Lower lobe of right lung (tissue), 2 donors: ENCODE results near the gene SCN11A. TPM values are rescaled to one million over a fixed set of nuclear protein-coding genes. Genes with fewer than 3 reads are reported as not detected.

ENCODE experiments used
- ATAC-seq, 2 donors: fragments of 200-7000 bp; cut with Tn5 transposase; one replicate each; pipeline ENCODE4 v1.9.1; 2020 to 2022; ENCODE audit warnings: mild to moderate bottlenecking in 2 of 2, moderate library complexity in 2 of 2
- DNase-seq: peaks from one replicate; pipeline ENCODE4 v3.0.0-alpha.2; 2020
- H3K27ac ChIP-seq: fragments of 200-600 bp; one replicate; pipeline ENCODE4 v1.8.0; 2022
- H3K27me3 ChIP-seq: fragments of 200-600 bp; one replicate; pipeline ENCODE4 v1.8.0; 2022; ENCODE audit warnings: low read depth
- H3K36me3 ChIP-seq: fragments of 200-600 bp; one replicate; pipeline ENCODE4 v1.8.0; 2022; ENCODE audit warnings: mild to moderate bottlenecking
- H3K4me1 ChIP-seq: fragments of 200-600 bp; one replicate; pipeline ENCODE4 v1.8.0; 2022
- H3K4me3 ChIP-seq: fragments of 200-600 bp; one replicate; pipeline ENCODE4 v1.8.0; 2022; ENCODE audit warnings: mild to moderate bottlenecking
- H3K9me3 ChIP-seq: fragments of 200-600 bp; one replicate; pipeline ENCODE4 v1.8.0; 2022
- intact Hi-C: fragments of 100-400 bp; cut with DNase I; formaldehyde crosslinking; loops from one replicate; pipeline ENCODE4 v1.11.0; 2022
- total RNA-seq: library from RNA; stranded (reverse); fragmentation: NEBNext Ultra II Directional; extraction: Animal tissue kit (Norgen Biotek cat#: 25700); gene quantifications from one replicate; pipeline ENCODE4 v1.2.1, GENCODE V29; 2021
- TF ChIP-seq, protein P1 (sequence below): fragments of 200-600 bp; IDR thresholded peaks from one replicate; pipeline ENCODE4 v1.8.0; 2022; ENCODE audit warnings: antibody characterized with exemption, mild to moderate bottlenecking
- donor health status: DM: no; HTN: yes; CAD: no; lungs with severe emphysema.

SCN11A gene
- total RNA-seq, 1 donor from 2014 or later = 0.27 TPM

DNA sequence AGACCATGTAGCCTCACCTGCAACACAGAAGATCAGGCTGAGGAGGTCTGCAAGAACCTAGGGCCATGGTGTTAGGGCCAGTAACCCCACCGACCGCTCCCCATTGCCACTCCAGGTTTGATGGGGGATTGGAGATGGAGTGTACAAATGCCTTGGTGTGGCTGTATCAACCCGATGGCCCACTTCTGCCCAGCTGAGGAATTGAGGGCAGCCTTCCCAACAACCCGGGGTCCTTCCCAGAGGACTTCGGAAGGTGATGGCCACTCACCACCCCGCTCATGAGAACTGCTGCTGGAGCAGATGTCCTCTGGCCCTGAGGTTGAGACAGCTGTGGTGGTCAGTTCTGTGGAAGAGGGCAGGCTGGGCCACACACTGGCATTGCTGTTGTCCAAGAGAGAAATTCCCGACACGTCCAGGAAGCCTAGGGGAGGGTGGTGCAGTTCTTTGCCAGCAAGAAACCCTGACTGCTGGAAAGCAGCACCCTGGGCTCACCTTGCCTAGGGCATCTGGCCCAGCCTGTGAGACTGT lies 46.8 kb upstream of the SCN11A start:
- DNase-seq = no peak
- TF ChIP-seq, protein P1, sequence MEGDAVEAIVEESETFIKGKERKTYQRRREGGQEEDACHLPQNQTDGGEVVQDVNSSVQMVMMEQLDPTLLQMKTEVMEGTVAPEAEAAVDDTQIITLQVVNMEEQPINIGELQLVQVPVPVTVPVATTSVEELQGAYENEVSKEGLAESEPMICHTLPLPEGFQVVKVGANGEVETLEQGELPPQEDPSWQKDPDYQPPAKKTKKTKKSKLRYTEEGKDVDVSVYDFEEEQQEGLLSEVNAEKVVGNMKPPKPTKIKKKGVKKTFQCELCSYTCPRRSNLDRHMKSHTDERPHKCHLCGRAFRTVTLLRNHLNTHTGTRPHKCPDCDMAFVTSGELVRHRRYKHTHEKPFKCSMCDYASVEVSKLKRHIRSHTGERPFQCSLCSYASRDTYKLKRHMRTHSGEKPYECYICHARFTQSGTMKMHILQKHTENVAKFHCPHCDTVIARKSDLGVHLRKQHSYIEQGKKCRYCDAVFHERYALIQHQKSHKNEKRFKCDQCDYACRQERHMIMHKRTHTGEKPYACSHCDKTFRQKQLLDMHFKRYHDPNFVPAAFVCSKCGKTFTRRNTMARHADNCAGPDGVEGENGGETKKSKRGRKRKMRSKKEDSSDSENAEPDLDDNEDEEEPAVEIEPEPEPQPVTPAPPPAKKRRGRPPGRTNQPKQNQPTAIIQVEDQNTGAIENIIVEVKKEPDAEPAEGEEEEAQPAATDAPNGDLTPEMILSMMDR = no peak
- peaks cover 73% of the 10 kb centered on the region for H3K36me3 ChIP-seq

DNA sequence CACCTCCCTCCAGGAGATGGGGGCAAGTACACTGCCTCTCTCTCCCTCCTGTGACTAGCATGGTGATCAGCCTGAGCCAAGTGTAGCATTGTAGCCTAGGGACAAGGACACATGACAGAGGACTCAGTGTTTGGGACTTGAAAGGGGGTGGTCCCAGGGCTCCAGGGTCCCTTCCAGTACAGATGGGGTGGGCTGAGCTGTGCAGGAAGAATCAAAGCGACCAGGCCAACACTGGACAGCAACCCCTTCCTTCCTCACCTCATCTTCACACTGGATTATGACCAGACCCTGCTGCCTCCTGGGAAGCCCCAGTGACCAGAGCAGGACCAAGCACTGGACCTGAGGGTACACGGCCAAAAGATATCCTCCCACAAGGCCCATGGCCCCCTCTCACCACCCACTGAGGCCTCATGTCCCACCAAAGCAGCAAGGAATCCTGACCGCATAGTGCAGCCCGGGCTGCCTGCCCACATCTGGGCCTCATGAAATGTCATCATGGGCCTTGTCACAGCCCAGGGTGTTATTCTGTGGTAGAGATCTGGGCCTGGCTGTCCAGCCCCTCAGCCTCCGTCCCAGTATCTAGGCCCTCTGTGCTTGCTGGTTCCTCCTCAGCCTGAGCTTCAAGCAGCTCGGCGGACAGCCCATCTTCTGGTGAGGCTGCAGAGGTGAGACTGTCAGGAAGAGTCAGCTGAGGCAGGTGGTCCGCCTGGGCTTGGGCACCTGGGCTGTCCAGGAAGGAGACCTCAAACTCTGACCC lies 46.1 kb upstream of the SCN11A start:
- intact Hi-C loops = no loop called here
- ATAC-seq = no peak

More for the DNA sequence above, 46.8 kb upstream of the SCN11A start:
- H3K27ac ChIP-seq = no peak overlapping the region
- no peak overlapping the region for H3K4me3 ChIP-seq
- H3K4me1 ChIP-seq = peaks cover 10% of the 10 kb centered on the region
- H3K9me3 ChIP-seq = no peaks in the 10 kb centered on the region
- no peak for ATAC-seq
- H3K27me3 ChIP-seq = no peaks in the 10 kb centered on the region
- intact Hi-C loops = no loop called here

DNA sequence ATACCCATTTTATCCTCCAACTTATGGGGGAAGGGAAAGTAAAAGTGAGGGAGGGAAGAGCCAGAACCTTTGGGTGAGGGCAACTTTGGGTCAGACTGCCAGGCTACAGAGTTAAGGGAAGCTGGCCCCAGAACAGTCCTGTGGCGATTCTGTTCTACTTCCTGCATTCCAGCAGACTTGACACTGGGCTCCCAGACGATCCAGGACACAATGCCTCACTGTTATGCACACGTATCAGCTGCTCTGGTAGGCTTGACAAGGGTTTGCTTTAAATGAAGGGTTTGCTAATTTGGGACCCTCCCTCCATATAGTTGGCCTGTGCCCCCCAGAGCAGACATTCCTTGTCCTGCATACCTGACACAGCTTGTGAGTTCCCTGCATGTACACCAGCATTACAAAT lies 45.0 kb upstream of the SCN11A start:
- ATAC-seq = peak in 1 of 2 donors; percentile 25
- Histone ChIP-seq H3K4me3 (no peak overlapping the region), H3K4me1 (no peaks in the 10 kb centered on the region), H3K27ac (no peak overlapping the region), H3K36me3 (peaks cover 91% of the 10 kb centered on the region), H3K9me3 (no peaks in the 10 kb centered on the region), H3K27me3 (no peaks in the 10 kb centered on the region)
- no peak for DNase-seq
- TF ChIP-seq, protein P1 = no peak
- intact Hi-C loops = no loop called here

More for the DNA sequence above, 46.1 kb upstream of the SCN11A start:
- Histone ChIP-seq H3K27me3 (no peaks in the 10 kb centered on the region), H3K4me3 (no peak overlapping the region), H3K9me3 (no peaks in the 10 kb centered on the region), H3K36me3 (peaks cover 80% of the 10 kb centered on the region), H3K27ac (no peak overlapping the region), H3K4me1 (peaks cover 4% of the 10 kb centered on the region)
- DNase-seq = no peak
- TF ChIP-seq, protein P1 = no peak

DNA sequence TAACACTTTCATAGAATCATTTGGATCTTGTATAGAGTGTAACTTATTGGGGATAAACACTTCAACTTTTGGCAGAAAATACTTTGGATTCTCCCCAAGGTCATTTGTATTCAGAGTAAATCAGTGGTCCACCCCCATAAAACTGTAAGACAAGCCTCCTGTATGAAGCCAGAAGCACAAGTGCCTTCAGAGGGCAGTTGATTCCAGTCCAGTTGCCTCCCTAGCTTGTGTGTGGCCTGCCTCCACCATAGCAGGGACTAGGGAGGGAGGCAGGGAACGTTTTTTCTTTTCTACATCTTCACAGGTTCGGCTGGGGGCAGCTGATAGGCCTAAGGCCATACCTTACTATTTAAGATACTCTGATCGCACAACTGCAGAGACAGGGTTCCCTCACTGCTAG lies 44.0 kb upstream of the SCN11A start:
- no peaks in the 10 kb centered on the region for H3K27me3 ChIP-seq
- TF ChIP-seq, protein P1 = no peak
- intact Hi-C loops = no loop called here
- H3K27ac ChIP-seq = no peak overlapping the region
- no peaks in the 10 kb centered on the region for H3K9me3 ChIP-seq
- peaks cover 100% of the 10 kb centered on the region for H3K36me3 ChIP-seq
- DNase-seq (no peak), ATAC-seq (no peak)
- no peaks in the 10 kb centered on the region for H3K4me1 ChIP-seq
- no peak overlapping the region for H3K4me3 ChIP-seq

DNA sequence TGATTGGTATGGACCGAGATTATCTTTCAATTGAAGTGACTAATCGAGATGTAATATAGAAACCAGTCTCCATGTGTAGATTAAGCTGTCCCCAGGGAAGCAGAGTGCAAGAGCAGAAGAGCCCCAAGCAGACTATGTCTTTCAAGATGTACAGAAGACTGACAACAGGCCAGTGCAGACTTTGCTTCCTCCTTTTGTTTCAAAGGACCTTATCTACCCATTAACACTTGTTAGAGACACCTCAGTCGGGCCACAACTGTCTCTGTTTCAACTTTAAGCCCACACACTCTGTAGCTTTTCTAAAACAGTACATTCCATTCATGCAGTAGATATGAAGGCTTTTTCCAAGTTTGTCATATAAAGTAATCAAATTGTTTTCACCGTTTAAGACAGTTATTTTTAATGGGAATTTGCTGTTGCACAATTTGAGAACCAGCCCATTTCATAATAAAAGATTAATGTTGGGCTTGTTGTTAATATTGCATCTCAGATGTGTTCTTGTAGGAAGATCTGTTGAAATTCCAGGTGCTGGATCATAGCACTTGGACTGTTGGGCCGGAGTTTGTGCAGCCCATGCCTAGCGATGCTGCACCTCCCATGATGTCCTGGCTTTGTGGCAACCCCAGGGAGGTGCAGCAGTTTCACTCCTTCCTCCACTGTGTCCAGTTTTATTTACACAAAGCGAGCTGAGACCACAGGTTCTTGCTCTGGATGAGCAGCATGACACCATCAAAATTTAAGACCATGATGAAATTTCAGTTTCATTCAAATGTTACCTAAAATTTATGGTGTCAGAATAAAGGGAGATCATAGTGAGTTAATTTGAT lies 43.3 kb upstream of the SCN11A start:
- no peak for DNase-seq

More for the DNA sequence above, 43.3 kb upstream of the SCN11A start:
- Histone ChIP-seq H3K27me3 (no peaks in the 10 kb centered on the region), H3K27ac (no peak overlapping the region), H3K36me3 (peaks cover 100% of the 10 kb centered on the region), H3K4me1 (no peaks in the 10 kb centered on the region), H3K4me3 (no peak overlapping the region), H3K9me3 (no peaks in the 10 kb centered on the region)
- TF ChIP-seq, protein P1 = no peak
- no peak for ATAC-seq
- intact Hi-C loops = no loop called here
